Astrocyte of the spinal cord (primary cell): Measurements from ENCODE around the gene LLGL1.

Experiments
- DNase-seq: peaks from one replicate; pipeline ENCODE4 v3.0.0; 2011; ENCODE audit warnings: low read depth, low spot score
- H3K4me3 ChIP-seq: 2 replicates; pipeline ENCODE4 v1.5.1; 2011; ENCODE audit warnings: low read depth, mild to moderate bottlenecking, low read length, moderate library complexity
- CTCF ChIP-seq: IDR thresholded peaks from 2 replicates; pipeline ENCODE4 v1.5.1; 2012; ENCODE audit warnings: low read depth, mild to moderate bottlenecking, low read length, inconsistent platforms
- in situ Hi-C: cut with HindIII; loops from 2 replicates; pipeline ENCODE4 v1.10.0; 2017; ENCODE audit warnings: low sequenced_read_pairs

LLGL1 gene

DNA sequence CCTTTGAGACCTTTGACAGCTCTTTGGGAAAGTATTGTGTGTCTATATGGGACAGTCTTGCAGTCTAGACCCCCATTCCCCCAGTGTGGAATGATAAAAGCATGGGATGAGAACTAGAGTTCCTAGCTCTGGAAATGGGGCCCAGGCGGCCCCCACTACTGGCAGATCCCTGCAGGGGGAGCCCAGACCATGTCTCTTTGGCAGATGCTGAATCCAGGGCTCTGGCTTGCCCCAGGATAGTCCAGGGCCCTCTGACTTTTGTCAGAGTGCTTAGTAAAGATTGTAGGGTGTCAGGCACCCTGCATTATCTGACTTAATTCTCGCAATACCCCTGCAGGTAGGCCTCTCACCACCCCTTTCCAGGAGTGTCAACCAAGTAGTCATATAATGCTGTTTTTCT lies 33.5 kb upstream of the LLGL1 start:
- in situ Hi-C loops = no loop called here
- H3K4me3 ChIP-seq = no peak overlapping the region
- DNase-seq = no peak
- TF ChIP-seq CTCF = peak; percentile 41

DNA sequence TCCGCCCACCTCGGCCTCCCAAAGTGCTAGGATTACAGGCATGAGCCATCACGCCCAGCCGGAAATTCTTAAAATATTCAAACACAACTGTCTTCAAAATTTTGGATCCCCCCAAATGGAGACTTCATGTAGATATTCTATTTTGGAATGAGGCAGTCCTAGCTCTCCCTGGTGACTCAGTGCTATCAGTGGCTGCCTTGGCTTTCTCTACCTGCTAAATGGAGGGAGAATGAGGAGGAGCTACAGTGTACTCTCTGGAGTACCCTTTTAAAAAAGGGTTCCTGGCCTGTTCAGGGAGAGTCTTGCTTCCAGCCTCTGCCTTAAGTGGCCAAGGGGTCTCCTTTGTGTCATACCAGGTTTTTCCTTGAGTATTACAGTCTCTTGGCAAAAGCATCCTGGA lies 31.0 kb upstream of the LLGL1 start:
- in situ Hi-C loops = no loop called here
- TF ChIP-seq CTCF = no peak
- no peak for DNase-seq
- no peak overlapping the region for H3K4me3 ChIP-seq

DNA sequence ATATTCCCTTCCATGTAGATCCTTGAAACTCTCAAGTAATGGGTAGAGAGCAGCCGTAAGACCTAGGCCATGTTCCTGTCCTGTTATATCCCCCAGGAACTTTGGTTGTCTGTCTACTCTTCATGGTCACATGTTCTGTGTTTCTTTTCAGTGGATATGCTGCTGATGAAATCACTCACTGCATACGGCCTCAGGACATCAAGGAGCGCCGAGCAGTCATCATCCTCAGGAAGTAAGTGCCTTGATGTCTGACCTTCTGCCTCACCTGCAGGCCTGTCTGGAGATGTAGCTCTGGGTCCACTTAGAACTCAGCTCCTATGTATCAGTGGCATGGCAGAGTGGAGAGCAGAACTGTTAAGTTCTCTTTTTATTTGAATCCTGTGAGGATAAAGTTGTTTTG lies 30.6 kb upstream of the LLGL1 start:
- H3K4me3 ChIP-seq = no peak overlapping the region
- DNase-seq = no peak
- TF ChIP-seq CTCF = no peak
- in situ Hi-C loops = no loop called here

DNA sequence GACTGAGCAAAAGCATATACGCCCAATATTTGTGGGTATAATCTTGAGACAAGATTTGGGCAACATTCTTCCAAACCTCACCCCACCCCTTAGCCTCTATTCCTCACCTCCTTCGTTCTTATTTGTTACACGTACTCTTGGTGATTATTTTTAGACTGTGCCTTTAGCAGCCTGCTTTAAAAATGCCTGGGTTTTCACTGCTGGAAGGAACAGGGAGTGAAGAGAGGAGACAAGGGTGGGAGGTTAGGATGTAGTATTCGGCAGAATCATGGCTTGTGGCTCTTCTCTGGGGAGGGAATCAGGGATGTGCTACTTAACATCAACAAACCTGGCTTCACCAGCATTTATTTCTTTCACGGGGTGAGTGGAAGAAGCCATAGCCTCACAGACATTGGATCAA lies 30.2 kb upstream of the LLGL1 start:
- no peak for DNase-seq
- in situ Hi-C loops = no loop called here
- H3K4me3 ChIP-seq = no peak overlapping the region
- TF ChIP-seq CTCF = no peak

- TF ChIP-seq CTCF = no peak
- DNase-seq = no peak
- H3K4me3 ChIP-seq = no peak overlapping the region
- in situ Hi-C loops = no loop called here
These were observed 27.8 kb upstream of the LLGL1 start for GRCh38 chr17:18197535-18198194.

- in situ Hi-C loops = no loop called here
- TF ChIP-seq CTCF = no peak
- DNase-seq = no peak
- no peak overlapping the region for H3K4me3 ChIP-seq
These were observed 26.9 kb upstream of the LLGL1 start for GRCh38 chr17:18198530-18198929.

- TF ChIP-seq CTCF = no peak
- DNase-seq = no peak
- in situ Hi-C loops = no loop called here
- no peak overlapping the region for H3K4me3 ChIP-seq
These were observed 24.3 kb upstream of the LLGL1 start for GRCh38 chr17:18201108-18201507.
